Measurements from ENCODE around the gene NCAPG2. TPM values are rescaled to one million over a fixed set of nuclear protein-coding genes. Genes with fewer than 3 reads are reported as not detected.
"Not testable (repeated sequence)": the region's sequence is repeated elsewhere in the genome, so short reads cannot be mapped to it uniquely, and the experiment has no call there.

The NCAPG2 gene
- total RNA-seq, 2 experiments from 2014 or later: 104 to 108 TPM

DNA sequence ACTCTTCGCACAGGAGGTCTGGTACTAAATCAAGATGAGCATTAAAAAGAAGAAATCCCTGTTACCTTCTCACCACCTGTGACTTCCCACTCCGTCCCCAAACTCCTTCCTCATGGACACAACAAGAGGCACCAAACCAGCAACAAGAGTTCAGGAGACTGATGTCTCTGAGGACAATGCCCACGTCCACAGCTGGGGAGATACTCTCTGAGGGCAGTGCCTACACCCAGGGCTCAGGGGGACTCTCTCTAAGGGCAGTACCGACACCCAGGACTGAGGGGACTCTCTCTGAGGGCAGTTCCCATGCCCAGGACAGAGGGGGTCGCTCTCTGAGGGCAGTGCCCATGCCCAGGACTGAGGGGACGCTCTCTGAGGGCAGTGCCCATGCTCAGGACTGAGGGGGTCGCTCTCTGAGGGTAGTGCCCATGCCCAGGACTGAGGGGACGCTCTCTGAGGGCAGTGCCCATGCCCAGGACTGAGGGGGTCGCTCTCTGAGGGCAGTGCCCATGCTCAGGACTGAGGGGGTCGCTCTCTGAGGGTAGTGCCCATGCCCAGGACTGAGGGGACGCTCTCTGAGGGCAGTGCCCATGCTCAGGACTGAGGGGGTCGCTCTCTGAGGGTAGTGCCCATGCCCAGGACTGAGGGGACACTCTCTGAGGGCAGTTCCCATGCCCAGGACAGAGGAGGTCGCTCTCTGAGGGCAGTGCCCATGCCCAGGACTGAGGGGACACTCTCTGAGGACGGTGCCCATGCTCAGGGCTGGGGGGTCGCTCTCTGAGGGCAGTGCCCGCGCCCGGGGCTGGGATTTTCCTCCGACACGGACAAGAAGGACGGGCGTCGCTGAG lies 703 bp downstream of the NCAPG2 start:
- DNase-seq, H3K27me3 Mint-ChIP-seq, H3K9me3 Mint-ChIP-seq: not testable (repeated sequence)
- Mint-ChIP-seq H3K27ac (peak overlapping the region; percentile 90), H3K4me1 (peaks cover 33% of the 10 kb centered on the region), H3K4me3 (peak overlapping the region; percentile 85), H3K36me3 (peaks cover 38% of the 10 kb centered on the region)

DNA sequence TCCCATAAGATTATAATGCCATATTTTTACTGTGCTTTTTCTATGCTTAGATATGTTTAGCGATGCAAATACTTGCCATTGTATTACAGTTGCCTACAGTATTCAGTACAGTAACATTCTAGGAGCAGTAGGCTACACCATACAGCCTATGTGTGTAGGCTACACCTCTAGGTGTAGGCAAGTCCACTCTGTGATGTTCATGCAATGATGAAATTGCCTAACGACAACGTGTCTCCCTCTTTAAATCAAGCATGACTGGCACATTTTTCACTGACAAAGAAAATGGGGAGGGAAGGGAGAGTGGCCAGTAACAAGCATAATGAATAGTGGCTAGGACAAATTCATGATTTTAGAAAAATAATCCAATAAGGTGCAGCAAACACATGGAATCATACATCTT lies 1.7 kb downstream of the NCAPG2 start:
- Mint-ChIP-seq H3K4me1 (peaks cover 33% of the 10 kb centered on the region), H3K36me3 (peaks cover 43% of the 10 kb centered on the region), H3K27me3 (no peaks in the 10 kb centered on the region), H3K4me3 (peak overlapping the region; percentile 85), H3K9me3 (peaks cover 4% of the 10 kb centered on the region), H3K27ac (peak overlapping the region; percentile 69)
- DNase-seq: no peak

GRCh38 chr7:158702196-158702595 lies 2.4 kb downstream of the NCAPG2 start:
- Mint-ChIP-seq H3K27ac (no peak overlapping the region), H3K4me1 (peaks cover 35% of the 10 kb centered on the region), H3K9me3 (peaks cover 2% of the 10 kb centered on the region), H3K4me3 (peak overlapping the region; percentile 85), H3K36me3 (peaks cover 46% of the 10 kb centered on the region), H3K27me3 (no peaks in the 10 kb centered on the region)
- DNase-seq: no peak

DNA sequence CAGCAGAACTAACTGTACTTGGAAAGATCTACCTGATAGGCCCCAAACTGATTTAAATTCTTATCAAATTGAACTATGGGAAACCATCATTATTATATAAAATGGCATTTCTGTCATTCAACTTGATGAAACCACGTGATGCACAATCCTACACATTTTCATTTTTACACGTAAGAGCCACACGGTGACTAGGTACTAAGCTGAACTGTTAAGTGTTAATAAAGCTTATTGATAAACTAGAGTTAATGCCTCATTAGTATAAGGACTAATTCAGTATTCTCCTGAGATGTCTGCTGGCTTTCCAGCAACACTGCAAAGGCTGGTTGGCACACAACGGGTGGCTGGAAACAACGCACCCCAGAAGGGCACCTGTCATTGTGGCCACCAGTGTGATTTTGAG lies 4.6 kb downstream of the NCAPG2 start:
- Mint-ChIP-seq H3K4me1 (peaks cover 34% of the 10 kb centered on the region), H3K27ac (no peak overlapping the region), H3K9me3 (peaks cover 2% of the 10 kb centered on the region), H3K27me3 (no peaks in the 10 kb centered on the region), H3K4me3 (no peak overlapping the region), H3K36me3 (peaks cover 58% of the 10 kb centered on the region)
- no peak for DNase-seq

DNA sequence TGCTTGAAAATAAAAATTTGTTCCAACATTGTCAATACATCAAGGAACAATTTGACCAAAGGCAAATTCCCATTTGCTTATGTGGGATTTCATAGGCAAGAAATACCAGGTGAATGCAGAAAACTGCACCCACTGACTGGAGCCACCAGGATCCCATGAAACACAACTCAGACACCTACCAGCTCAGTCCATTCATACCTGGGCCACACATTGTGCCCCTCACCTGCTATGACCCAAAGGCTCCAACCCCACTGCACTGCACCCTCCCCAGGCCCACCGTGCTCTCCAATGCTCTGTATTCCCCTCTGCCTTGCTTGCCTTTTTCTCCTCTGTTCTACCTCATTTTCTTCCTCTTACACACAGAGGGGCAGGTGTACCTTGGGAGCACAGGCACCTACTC lies 5.3 kb downstream of the NCAPG2 start:
- Mint-ChIP-seq H3K4me3 (no peak overlapping the region), H3K4me1 (peaks cover 34% of the 10 kb centered on the region)

DNA sequence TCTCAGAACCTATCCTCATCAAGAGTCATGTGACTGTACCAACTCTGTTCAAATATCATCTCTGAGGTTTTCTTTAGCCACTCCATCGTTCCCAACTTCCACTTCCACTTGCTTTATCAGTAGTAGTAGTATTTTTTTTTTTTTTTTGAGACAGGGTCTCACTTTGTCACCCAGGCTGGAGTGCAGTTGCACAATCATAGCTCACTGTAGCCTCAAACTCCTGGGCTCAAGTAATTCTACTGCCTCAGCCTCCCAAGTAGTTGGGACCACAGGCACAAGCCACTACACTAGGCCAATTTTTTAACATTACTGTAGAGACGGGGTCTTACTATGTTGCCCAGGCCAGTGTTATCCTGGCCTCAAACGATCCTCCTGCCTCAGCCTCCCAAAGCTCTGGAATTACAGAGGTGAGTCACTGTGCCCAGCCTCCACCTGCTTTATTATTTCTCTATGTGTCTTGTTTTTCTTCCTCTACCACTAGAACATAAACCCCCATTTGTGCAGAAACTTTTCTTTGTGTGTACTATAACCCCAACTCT lies 5.9 kb downstream of the NCAPG2 start:
- Mint-ChIP-seq H3K36me3 (peaks cover 60% of the 10 kb centered on the region), H3K9me3 (peaks cover 2% of the 10 kb centered on the region), H3K4me3 (no peak overlapping the region), H3K27me3 (no peaks in the 10 kb centered on the region), H3K27ac (no peak overlapping the region), H3K4me1 (peaks cover 34% of the 10 kb centered on the region)
- DNase-seq: no peak

More for the DNA sequence above, 5.3 kb downstream of the NCAPG2 start:
- Mint-ChIP-seq H3K27me3 (no peaks in the 10 kb centered on the region), H3K36me3 (peaks cover 59% of the 10 kb centered on the region), H3K27ac (no peak overlapping the region), H3K9me3 (peaks cover 2% of the 10 kb centered on the region)
- no peak for DNase-seq

GRCh38 chr7:158697597-158697996 lies 7.0 kb downstream of the NCAPG2 start:
- Mint-ChIP-seq H3K4me1 (peaks cover 25% of the 10 kb centered on the region), H3K36me3 (peaks cover 54% of the 10 kb centered on the region)
- not testable (repeated sequence) for H3K9me3 Mint-ChIP-seq, H3K27ac Mint-ChIP-seq, DNase-seq, H3K27me3 Mint-ChIP-seq, H3K4me3 Mint-ChIP-seq

DNA sequence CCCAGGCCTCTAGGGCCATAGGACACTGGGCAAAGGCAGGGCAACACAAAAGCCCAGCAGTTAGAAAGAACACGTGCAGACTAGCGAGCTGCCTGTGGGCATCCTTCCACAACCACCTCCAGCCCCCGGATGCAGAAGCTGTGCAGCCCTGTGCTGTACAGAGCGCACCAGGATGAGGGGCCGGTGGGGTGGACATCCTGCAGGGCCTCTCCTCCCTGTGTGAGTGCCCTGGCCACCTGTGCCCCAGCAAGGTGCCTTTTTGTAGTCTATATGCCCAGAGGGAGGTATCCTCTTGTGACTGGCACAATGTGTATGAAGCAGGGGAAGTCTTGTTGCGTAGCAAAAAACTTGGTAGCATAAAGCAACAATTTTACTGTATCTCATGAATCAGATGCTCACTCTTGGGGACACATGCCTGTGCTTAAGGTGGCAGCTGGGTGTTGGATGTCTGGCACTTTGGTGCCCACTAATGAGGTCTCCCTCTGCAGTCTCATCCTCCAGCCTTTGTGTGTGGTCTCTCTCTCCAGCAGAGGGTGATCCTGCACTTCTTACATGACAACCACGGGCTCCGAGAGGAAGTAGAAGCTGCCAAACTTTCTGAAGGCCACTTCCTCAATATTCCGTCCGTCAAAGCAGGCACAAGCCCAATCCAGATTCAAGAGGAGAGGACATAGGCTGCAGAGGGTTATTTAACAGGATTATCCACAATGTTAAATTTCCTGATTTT lies 8.7 kb downstream of the NCAPG2 start:
- no peak overlapping the region for H3K27ac Mint-ChIP-seq
- H3K4me3 Mint-ChIP-seq: no peak overlapping the region
- no peak for DNase-seq
- H3K4me1 Mint-ChIP-seq: peaks cover 9% of the 10 kb centered on the region
- H3K36me3 Mint-ChIP-seq: peaks cover 42% of the 10 kb centered on the region
- H3K9me3 Mint-ChIP-seq: peaks cover 2% of the 10 kb centered on the region
- no peaks in the 10 kb centered on the region for H3K27me3 Mint-ChIP-seq

DNA sequence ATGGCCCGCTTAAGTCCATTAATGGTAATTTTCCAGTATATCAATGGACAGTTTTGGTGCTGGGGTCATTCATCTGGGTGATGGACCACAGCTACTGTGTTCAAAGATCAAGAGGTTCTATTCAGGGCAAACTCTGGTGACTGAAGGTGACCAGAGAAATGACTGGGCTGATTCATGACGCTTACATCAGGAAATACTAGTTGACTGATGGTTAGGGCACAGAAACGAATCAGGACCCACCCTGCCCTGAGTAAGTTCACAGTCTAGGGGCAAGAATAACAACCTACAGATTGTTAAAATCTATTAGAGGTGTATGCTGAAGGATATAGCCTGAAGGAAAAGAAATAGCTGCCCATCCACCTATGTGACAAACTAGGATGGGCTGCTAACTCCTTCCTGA lies 9.5 kb downstream of the NCAPG2 start:
- peaks cover 2% of the 10 kb centered on the region for H3K9me3 Mint-ChIP-seq
- no peak overlapping the region for H3K27ac Mint-ChIP-seq
- DNase-seq: no peak
- no peaks in the 10 kb centered on the region for H3K27me3 Mint-ChIP-seq
- H3K36me3 Mint-ChIP-seq: peaks cover 38% of the 10 kb centered on the region
- H3K4me3 Mint-ChIP-seq: no peak overlapping the region
- H3K4me1 Mint-ChIP-seq: peaks cover 8% of the 10 kb centered on the region

DNA sequence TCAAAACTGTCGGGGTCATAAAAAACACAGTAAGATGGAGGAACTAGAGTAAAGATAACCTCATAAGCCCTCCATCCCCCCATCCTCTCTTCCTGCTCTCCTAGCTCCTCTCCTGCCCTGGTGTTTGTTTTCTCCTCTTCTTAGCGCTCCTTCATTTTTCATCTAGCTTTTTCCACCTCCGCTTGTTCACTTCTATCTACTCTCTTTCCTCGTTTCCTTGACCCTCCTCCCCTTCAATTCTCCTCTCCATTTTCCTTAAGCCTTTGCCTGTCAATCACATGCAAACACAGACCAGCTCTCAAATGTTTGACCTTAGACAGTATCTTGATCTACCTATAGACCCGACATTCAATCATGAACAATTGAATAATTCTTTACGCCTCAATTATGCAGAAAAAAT lies 10.0 kb downstream of the NCAPG2 start:
- Mint-ChIP-seq H3K27me3 (no peaks in the 10 kb centered on the region), H3K27ac (no peak overlapping the region), H3K36me3 (peaks cover 38% of the 10 kb centered on the region), H3K4me3 (no peak overlapping the region), H3K9me3 (peaks cover 2% of the 10 kb centered on the region), H3K4me1 (peaks cover 8% of the 10 kb centered on the region)
- no peak for DNase-seq

GRCh38 chr7:158689488-158689887 lies 15.1 kb downstream of the NCAPG2 start:
- Mint-ChIP-seq H3K4me1 (peaks cover 1% of the 10 kb centered on the region), H3K36me3 (peaks cover 29% of the 10 kb centered on the region), H3K4me3 (no peak overlapping the region), H3K27me3 (no peaks in the 10 kb centered on the region), H3K27ac (no peak overlapping the region), H3K9me3 (no peaks in the 10 kb centered on the region)
- no peak for DNase-seq

- peaks cover 34% of the 10 kb centered on the region for H3K36me3 Mint-ChIP-seq
- no peak overlapping the region for H3K4me3 Mint-ChIP-seq
- no peaks in the 10 kb centered on the region for H3K9me3 Mint-ChIP-seq
- H3K4me1 Mint-ChIP-seq: no peaks in the 10 kb centered on the region
- no peak for DNase-seq
- no peaks in the 10 kb centered on the region for H3K27me3 Mint-ChIP-seq
- H3K27ac Mint-ChIP-seq: no peak overlapping the region
Measured at GRCh38 chr7:158687406-158687805, 17.2 kb downstream of the NCAPG2 start.

GRCh38 chr7:158685693-158686092 lies 18.9 kb downstream of the NCAPG2 start:
- no peak overlapping the region for H3K4me3 Mint-ChIP-seq
- H3K9me3 Mint-ChIP-seq: no peaks in the 10 kb centered on the region
- H3K4me1 Mint-ChIP-seq: peaks cover 4% of the 10 kb centered on the region
- no peak overlapping the region for H3K27ac Mint-ChIP-seq
- H3K36me3 Mint-ChIP-seq: peaks cover 33% of the 10 kb centered on the region
- H3K27me3 Mint-ChIP-seq: no peaks in the 10 kb centered on the region
- no peak for DNase-seq

GRCh38 chr7:158684329-158684728 lies 20.3 kb downstream of the NCAPG2 start:
- H3K36me3 Mint-ChIP-seq: peaks cover 42% of the 10 kb centered on the region
- H3K4me3 Mint-ChIP-seq: no peak overlapping the region
- H3K27ac Mint-ChIP-seq: no peak overlapping the region
- no peaks in the 10 kb centered on the region for H3K27me3 Mint-ChIP-seq
- peaks cover 8% of the 10 kb centered on the region for H3K4me1 Mint-ChIP-seq
- no peaks in the 10 kb centered on the region for H3K9me3 Mint-ChIP-seq
- DNase-seq: no peak

DNA sequence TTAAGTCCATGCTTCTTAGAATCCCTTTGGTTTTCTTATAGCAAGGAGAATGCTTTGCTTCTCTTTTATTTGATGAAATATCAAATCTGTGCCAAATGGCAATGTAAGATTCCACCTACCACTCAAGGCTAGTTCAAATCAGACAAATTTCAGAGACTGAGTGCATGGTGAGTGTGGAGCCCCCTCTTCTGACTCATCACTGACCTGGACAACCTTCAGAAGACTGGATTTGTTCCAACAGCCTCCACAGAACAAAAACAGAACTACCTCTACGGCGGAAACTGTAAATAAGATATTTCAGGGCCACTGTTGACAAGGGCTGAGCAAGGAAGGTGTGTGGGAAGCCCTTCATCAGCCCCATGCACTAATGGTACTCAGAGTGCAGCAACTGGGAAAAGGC lies 21.1 kb downstream of the NCAPG2 start:
- no peak for DNase-seq
- H3K27me3 Mint-ChIP-seq: no peaks in the 10 kb centered on the region
- no peak overlapping the region for H3K27ac Mint-ChIP-seq
- no peak overlapping the region for H3K4me3 Mint-ChIP-seq
- H3K36me3 Mint-ChIP-seq: peaks cover 41% of the 10 kb centered on the region
- H3K9me3 Mint-ChIP-seq: no peaks in the 10 kb centered on the region
- peaks cover 8% of the 10 kb centered on the region for H3K4me1 Mint-ChIP-seq
